GM19351 (cell line): ENCODE measurements around the gene SSRP1.

Experiments used
- ATAC-seq: cut with Tn5 transposase; IDR thresholded peaks from one replicate; pipeline ENCODE4 v1.9.1; 2021; ENCODE audit warnings: mild to moderate bottlenecking, moderate library complexity; ENCODE audit not compliant: unreplicated experiment

The SSRP1 gene

GRCh38 chr11:57359896-57360690 is 24.4 kb upstream of the SSRP1 start:
- ATAC-seq, result no peak

- ATAC-seq, result no peak
These were observed 23.7 kb upstream of the SSRP1 start for GRCh38 chr11:57359396-57359795.

- ATAC-seq, result no peak
These were observed 23.3 kb upstream of the SSRP1 start for GRCh38 chr11:57358991-57359390.

GRCh38 chr11:57358543-57358961 is 22.9 kb upstream of the SSRP1 start:
- no peak for ATAC-seq

GRCh38 chr11:57357856-57358255 is 22.2 kb upstream of the SSRP1 start:
- no peak for ATAC-seq

GRCh38 chr11:57357310-57357709 is 21.6 kb upstream of the SSRP1 start:
- ATAC-seq, result no peak

GRCh38 chr11:57356268-57356667 is 20.6 kb upstream of the SSRP1 start:
- ATAC-seq, result no peak

GRCh38 chr11:57354699-57355098 is 19.0 kb upstream of the SSRP1 start:
- no peak for ATAC-seq

GRCh38 chr11:57353852-57354251 is 18.2 kb upstream of the SSRP1 start:
- no peak for ATAC-seq

- no peak for ATAC-seq
These were observed 17.8 kb upstream of the SSRP1 start for GRCh38 chr11:57353446-57353845.

GRCh38 chr11:57353036-57353435 is 17.3 kb upstream of the SSRP1 start:
- no peak for ATAC-seq

- ATAC-seq, result no peak
These were observed 14.0 kb upstream of the SSRP1 start for GRCh38 chr11:57349491-57350274.

- ATAC-seq, result no peak
These were observed 13.1 kb upstream of the SSRP1 start for GRCh38 chr11:57348636-57349313.

GRCh38 chr11:57348052-57348451 is 12.4 kb upstream of the SSRP1 start:
- ATAC-seq, result no peak

GRCh38 chr11:57347336-57347735 is 11.6 kb upstream of the SSRP1 start:
- ATAC-seq, result no peak

- ATAC-seq, result peak; percentile 80
These were observed 10.0 kb upstream of the SSRP1 start for GRCh38 chr11:57345555-57346211.

GRCh38 chr11:57344826-57345225 is 9.1 kb upstream of the SSRP1 start:
- no peak for ATAC-seq

- no peak for ATAC-seq
These were observed 8.1 kb upstream of the SSRP1 start for GRCh38 chr11:57343825-57344224.

GRCh38 chr11:57342702-57343101 is 7.0 kb upstream of the SSRP1 start:
- ATAC-seq, result no peak

GRCh38 chr11:57341250-57341808 is 5.6 kb upstream of the SSRP1 start:
- ATAC-seq, result no peak
